Measurements from ENCODE around the gene DDX47.

The DDX47 gene

GRCh38 chr12:12877153-12877768 lies 64.1 kb downstream of the DDX47 start:
- DNase-seq = no peak

DNA sequence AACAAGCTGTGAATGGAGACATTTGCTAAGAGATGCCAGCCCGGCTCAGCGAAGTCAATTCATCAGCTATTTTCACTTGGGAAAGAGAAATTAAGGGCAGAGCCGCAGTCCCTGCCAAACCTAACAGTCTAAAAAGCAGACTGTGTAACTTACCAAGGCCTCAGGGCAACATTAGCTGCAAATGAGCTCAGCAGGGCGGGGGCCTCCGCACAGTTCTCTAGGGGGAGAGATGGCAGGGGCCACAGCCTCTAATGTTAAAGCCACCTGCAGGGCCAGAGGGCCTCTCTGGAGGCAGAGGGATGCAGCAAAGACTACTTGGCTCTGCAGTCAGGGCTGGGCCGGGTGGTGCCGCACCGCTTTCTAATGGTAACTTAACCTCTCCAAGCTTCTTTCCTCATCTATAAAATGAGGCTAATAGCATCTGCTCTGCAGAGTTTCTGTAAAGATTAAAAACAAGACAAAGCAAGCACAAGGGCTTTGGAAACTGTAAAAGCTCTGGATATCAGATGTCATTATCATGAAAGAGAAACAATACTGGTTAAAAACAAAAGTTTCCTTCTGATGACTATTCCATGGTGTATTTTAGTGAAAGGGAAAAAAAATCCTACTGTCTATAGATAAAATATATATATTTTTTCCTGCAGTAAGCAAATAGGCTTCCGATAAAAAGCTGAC lies 64.8 kb downstream of the DDX47 start:
- no peak for DNase-seq
